ENCODE measurements around the gene GPD2.

DNA sequence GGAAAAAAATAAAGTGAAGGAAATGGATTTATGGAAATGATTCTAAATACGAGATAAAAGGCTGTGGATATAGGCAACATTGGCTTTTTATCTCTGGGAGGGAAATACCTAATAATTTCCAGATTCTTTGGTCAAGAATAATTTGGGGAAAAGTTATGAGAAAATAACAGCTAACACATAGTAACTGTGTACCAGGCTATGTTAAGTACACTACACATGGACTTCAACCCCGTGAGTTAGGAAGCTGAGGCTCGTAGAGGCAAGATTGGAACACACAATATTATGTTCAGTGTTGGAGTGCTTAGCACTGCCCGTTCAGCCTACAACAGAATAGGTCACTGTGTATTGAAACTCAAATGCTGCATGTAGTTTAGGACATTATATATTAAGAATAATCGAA is 34.3 kb upstream of the GPD2 start:
- TF ChIP-seq, protein P1, sequence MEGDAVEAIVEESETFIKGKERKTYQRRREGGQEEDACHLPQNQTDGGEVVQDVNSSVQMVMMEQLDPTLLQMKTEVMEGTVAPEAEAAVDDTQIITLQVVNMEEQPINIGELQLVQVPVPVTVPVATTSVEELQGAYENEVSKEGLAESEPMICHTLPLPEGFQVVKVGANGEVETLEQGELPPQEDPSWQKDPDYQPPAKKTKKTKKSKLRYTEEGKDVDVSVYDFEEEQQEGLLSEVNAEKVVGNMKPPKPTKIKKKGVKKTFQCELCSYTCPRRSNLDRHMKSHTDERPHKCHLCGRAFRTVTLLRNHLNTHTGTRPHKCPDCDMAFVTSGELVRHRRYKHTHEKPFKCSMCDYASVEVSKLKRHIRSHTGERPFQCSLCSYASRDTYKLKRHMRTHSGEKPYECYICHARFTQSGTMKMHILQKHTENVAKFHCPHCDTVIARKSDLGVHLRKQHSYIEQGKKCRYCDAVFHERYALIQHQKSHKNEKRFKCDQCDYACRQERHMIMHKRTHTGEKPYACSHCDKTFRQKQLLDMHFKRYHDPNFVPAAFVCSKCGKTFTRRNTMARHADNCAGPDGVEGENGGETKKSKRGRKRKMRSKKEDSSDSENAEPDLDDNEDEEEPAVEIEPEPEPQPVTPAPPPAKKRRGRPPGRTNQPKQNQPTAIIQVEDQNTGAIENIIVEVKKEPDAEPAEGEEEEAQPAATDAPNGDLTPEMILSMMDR (IDR thresholded peaks at IDR 0.05): no peak
- no peak for TF ChIP-seq EP300 (IDR thresholded peaks at IDR 0.05)
